ENCODE measurements around the gene CFAP52. TPM values are rescaled to one million over a fixed set of nuclear protein-coding genes. Genes with fewer than 3 reads are reported as not detected.

Gene CFAP52
- total and polyA plus RNA-seq, 8 donors, result not detected

DNA sequence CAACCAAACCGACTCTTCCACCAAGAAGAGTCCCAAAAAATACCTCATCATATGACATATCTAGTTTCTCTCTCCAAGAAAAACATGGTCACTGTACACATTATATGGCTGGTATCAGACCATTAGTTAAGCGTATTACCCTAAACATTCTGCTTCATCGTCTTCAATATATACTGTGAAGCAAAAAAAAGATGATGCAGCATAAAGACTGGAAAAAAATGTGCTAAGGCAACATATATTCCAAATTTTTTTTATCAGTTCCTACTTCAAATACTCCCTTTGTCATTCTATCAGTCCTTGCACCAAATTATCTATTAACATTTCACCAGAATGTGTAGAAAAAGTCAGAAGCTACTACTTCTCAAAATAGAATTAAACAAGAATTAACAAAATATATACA is 43.7 kb upstream of the CFAP52 start:
- Histone ChIP-seq H3K36me3 (no peaks in the 10 kb centered on the region), H3K4me3 (no peak overlapping the region), H3K4me1 (no peaks in the 10 kb centered on the region), H3K9me3 (no peaks in the 10 kb centered on the region), H3K27ac (no peak overlapping the region), H3K27me3 (no peaks in the 10 kb centered on the region)
- no peak for TF ChIP-seq CTCF (IDR thresholded peaks at IDR 0.05)
- FAIRE-seq (no peak), DNase-seq (no peak), ATAC-seq (no peak)
- 92 to 94% methylated on average over 3 of the region's 3 CpGs for WGBS, 2 donors
- intact Hi-C loops (cut with DNase I), result no loop called here

DNA sequence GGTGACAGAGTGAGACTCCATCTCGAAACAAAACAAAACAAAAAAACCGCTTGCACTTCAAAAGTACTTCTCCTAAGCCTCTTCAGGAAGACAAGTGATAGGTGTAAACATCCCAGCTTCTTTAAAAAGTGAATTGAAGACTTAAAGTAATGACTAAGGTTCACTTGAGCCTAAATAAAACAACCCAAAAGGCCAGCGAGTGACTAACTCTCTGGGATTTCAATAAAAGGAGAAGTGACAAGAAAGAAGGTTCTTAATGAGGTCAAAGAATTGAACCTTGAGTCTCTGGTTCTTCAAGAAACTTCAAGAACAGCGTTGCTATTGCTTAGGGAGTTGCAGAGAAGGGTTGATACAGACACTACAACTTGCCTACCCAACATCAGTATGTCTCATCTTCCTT is 43.0 kb upstream of the CFAP52 start:
- intact Hi-C loops (cut with DNase I), result no loop called here
- no peaks in the 10 kb centered on the region for H3K4me1 ChIP-seq
- FAIRE-seq, result no peak
- no peak overlapping the region for H3K4me3 ChIP-seq
- ATAC-seq, result no peak
- H3K27me3 ChIP-seq, result no peaks in the 10 kb centered on the region
- no peak for TF ChIP-seq CTCF (IDR thresholded peaks at IDR 0.05)
- no peak overlapping the region for H3K27ac ChIP-seq
- H3K9me3 ChIP-seq, result no peaks in the 10 kb centered on the region
- H3K36me3 ChIP-seq, result no peaks in the 10 kb centered on the region
- 91 to 95% methylated on average over 4 of the region's 4 CpGs for WGBS, 2 donors
- DNase-seq, result no peak

GRCh38 chr17:9536061-9536460 is 40.4 kb upstream of the CFAP52 start:
- ATAC-seq (no peak), DNase-seq (no peak), FAIRE-seq (no peak)
- Histone ChIP-seq H3K4me1 (no peaks in the 10 kb centered on the region), H3K27me3 (no peaks in the 10 kb centered on the region), H3K36me3 (no peaks in the 10 kb centered on the region), H3K27ac (no peak overlapping the region), H3K9me3 (no peaks in the 10 kb centered on the region), H3K4me3 (no peak overlapping the region)
- 93 to 97% methylated on average over 8 of the region's 8 CpGs for WGBS, 2 donors
- no peak for TF ChIP-seq CTCF (IDR thresholded peaks at IDR 0.05)
- intact Hi-C loops (cut with DNase I), result no loop called here

- 42 to 48% methylated on average over 12 of the region's 12 CpGs for WGBS, 2 donors
- FAIRE-seq (no peak), DNase-seq (peak in 1 of 6 donors; percentile 24), ATAC-seq (peak; percentile 83 to 87 (median 86))
- Histone ChIP-seq H3K27ac (no peak overlapping the region), H3K4me1 (no peaks in the 10 kb centered on the region), H3K36me3 (no peaks in the 10 kb centered on the region), H3K4me3 (no peak overlapping the region), H3K27me3 (no peaks in the 10 kb centered on the region), H3K9me3 (no peaks in the 10 kb centered on the region)
- intact Hi-C loops (cut with DNase I), result no loop called here
- TF ChIP-seq CTCF (IDR thresholded peaks at IDR 0.05), result no peak
Observed at GRCh38 chr17:9537177-9537776, 39.2 kb upstream of the CFAP52 start.

GRCh38 chr17:9538626-9539025 is 37.8 kb upstream of the CFAP52 start:
- H3K27ac ChIP-seq, result no peak overlapping the region
- no peaks in the 10 kb centered on the region for H3K27me3 ChIP-seq
- H3K36me3 ChIP-seq, result no peaks in the 10 kb centered on the region
- DNase-seq (no peak), ATAC-seq (no peak), FAIRE-seq (no peak)
- H3K4me1 ChIP-seq, result no peaks in the 10 kb centered on the region
- no peaks in the 10 kb centered on the region for H3K9me3 ChIP-seq
- 86 to 94% methylated on average over 4 of the region's 4 CpGs for WGBS, 2 donors
- no peak for TF ChIP-seq CTCF (IDR thresholded peaks at IDR 0.05)
- no peak overlapping the region for H3K4me3 ChIP-seq
- intact Hi-C loops (cut with DNase I), result no loop called here
